Measurements from ENCODE around the gene KRTAP5-2.

GRCh38 chr11:1556278-1556902 is 41.7 kb downstream of the KRTAP5-2 start:
- TF ChIP-seq SREBF1 (IDR thresholded peaks at IDR 0.05; ENCODE audit: borderline replicate concordance, low read depth, low read length) (no peak), E2F4 (CRISPR knock-in tag; IDR thresholded peaks at IDR 0.05; ENCODE audit: low read depth) (no peak)

Measured in K562 (cell line).